Retina (tissue), 1 donor: ENCODE data around the gene MAP1LC3B.

Experiments used
- DNase-seq: peaks from one replicate; pipeline ENCODE4 v3.0.0-alpha.2; 2016

MAP1LC3B gene

GRCh38 chr16:87435372-87436224 lies 43.5 kb downstream of the MAP1LC3B start:
- DNase-seq = no peak

GRCh38 chr16:87436225-87437172 lies 44.4 kb downstream of the MAP1LC3B start:
- peak; percentile 39 for DNase-seq

- no peak for DNase-seq
Measured at GRCh38 chr16:87437327-87437726, 45.2 kb downstream of the MAP1LC3B start.

GRCh38 chr16:87437911-87438610 lies 45.9 kb downstream of the MAP1LC3B start:
- no peak for DNase-seq

GRCh38 chr16:87438611-87438985 lies 46.5 kb downstream of the MAP1LC3B start:
- DNase-seq = no peak

- DNase-seq = no peak
Measured at GRCh38 chr16:87439926-87440325, 47.8 kb downstream of the MAP1LC3B start.

GRCh38 chr16:87441886-87442580 lies 49.9 kb downstream of the MAP1LC3B start:
- no peak for DNase-seq

- no peak for DNase-seq
Measured at GRCh38 chr16:87442581-87442966, 50.4 kb downstream of the MAP1LC3B start.

GRCh38 chr16:87443016-87443415 lies 50.9 kb downstream of the MAP1LC3B start:
- DNase-seq = no peak

GRCh38 chr16:87443964-87444363 lies 51.8 kb downstream of the MAP1LC3B start:
- no peak for DNase-seq

- no peak for DNase-seq
Measured at GRCh38 chr16:87445486-87445885, 53.4 kb downstream of the MAP1LC3B start.

GRCh38 chr16:87446479-87446878 lies 54.3 kb downstream of the MAP1LC3B start:
- DNase-seq = no peak

- DNase-seq = no peak
Measured at GRCh38 chr16:87447323-87447722, 55.2 kb downstream of the MAP1LC3B start.

- DNase-seq = no peak
Measured at GRCh38 chr16:87448866-87449265, 56.7 kb downstream of the MAP1LC3B start.

GRCh38 chr16:87451563-87452210 lies 59.6 kb downstream of the MAP1LC3B start:
- DNase-seq = no peak

GRCh38 chr16:87453326-87453725 lies 61.2 kb downstream of the MAP1LC3B start:
- DNase-seq = no peak
